BLaER1 treated with 17β-estradiol and CSF1 and Interleukin-3, amounts not matched to agents 10 nM and 100 nM (cell line): ENCODE measurements around the gene DNMBP.

Experiments
- H3K27ac ChIP-seq, 11 experiments: shearing (Covaris generic); formaldehyde crosslinking; 2 replicates each; pipeline ENCODE4 v1.8.1; 2022
- H3K27me3 ChIP-seq, 11 experiments: shearing (Covaris generic); formaldehyde crosslinking; 2 replicates each; pipeline ENCODE4 v1.8.1; 2022
- H3K36me3 ChIP-seq, 11 experiments: shearing (Covaris generic); formaldehyde crosslinking; 2 replicates each; pipeline ENCODE4 v1.8.1; 2022
- H3K4me1 ChIP-seq, 10 experiments: shearing (Covaris generic); formaldehyde crosslinking; 2 replicates each; pipeline ENCODE4 v1.8.1; 2022
- H3K4me2 ChIP-seq, 11 experiments: shearing (Covaris generic); formaldehyde crosslinking; 2 replicates each; pipeline ENCODE4 v1.8.1; 2022
- H3K4me3 ChIP-seq, 10 experiments: shearing (Covaris generic); formaldehyde crosslinking; 2 replicates each; pipeline ENCODE4 v1.8.1; 2022
- H3K9ac ChIP-seq, 11 experiments: shearing (Covaris generic); formaldehyde crosslinking; 2 replicates each; pipeline ENCODE4 v1.8.1; 2022
- H3K9me3 ChIP-seq, 11 experiments: shearing (Covaris generic); formaldehyde crosslinking; replicated peaks in 1 of 11; 2 replicates each; pipeline ENCODE4 v1.8.1; 2022
- H4K20me1 ChIP-seq, 11 experiments: shearing (Covaris generic); formaldehyde crosslinking; 2 replicates each; pipeline ENCODE4 v1.8.1; 2022
- Cebpa-rat ChIP-seq, 11 experiments: shearing (Covaris generic); IDR thresholded peaks; 2 replicates each; pipeline ENCODE4 v1.8.1; 2022

DNMBP gene

GRCh38 chr10:100008708-100009282, 952 bp downstream of the DNMBP start:
- H3K9me3 ChIP-seq: no peaks in the 10 kb centered on the region
- peak overlapping the region; percentile 88 to 99 (median 92) for H3K4me2 ChIP-seq
- peaks cover 0 to 15% (median 0%) of the 10 kb centered on the region in 11 experiments; a peak in 2 of 22 replicates for H4K20me1 ChIP-seq
- H3K9ac ChIP-seq: peak overlapping the region; percentile 71 to 89 (median 81)
- no peaks in the 10 kb centered on the region for H3K27me3 ChIP-seq
- H3K27ac ChIP-seq: peak overlapping the region in 8 of 11 experiments; percentile 54 to 70 (median 66); a peak in 11 of 22 replicates
- no peaks in the 10 kb centered on the region for H3K36me3 ChIP-seq
- peak overlapping the region; percentile 70 to 87 (median 80) for H3K4me3 ChIP-seq
- H3K4me1 ChIP-seq: peaks cover 23 to 49% (median 38%) of the 10 kb centered on the region in 10 experiments
- no peak for TF ChIP-seq Cebpa-rat (IDR thresholded peaks at IDR 0.05)

GRCh38 chr10:100008142-100008522, 1.6 kb downstream of the DNMBP start:
- Histone ChIP-seq H3K4me3 (no peak overlapping the region; a peak in 2 of 20 replicates), H3K36me3 (no peaks in the 10 kb centered on the region)

GRCh38 chr10:100007231-100008141, 2.3 kb downstream of the DNMBP start:
- Histone ChIP-seq H3K4me2 (peak overlapping the region; percentile 78 to 98 (median 92); a peak in 17 of 22 replicates), H3K4me3 (no peak overlapping the region), H3K9me3 (no peaks in the 10 kb centered on the region; a peak in 3 of 22 replicates), H3K36me3 (no peaks in the 10 kb centered on the region), H3K4me1 (peaks cover 20 to 49% (median 37%) of the 10 kb centered on the region in 10 experiments), H3K27me3 (no peaks in the 10 kb centered on the region), H3K27ac (peak overlapping the region in 2 of 11 experiments; percentile 7 to 53; a peak in 1 of 22 replicates), H3K9ac (no peak overlapping the region), H4K20me1 (peaks cover 0 to 15% (median 0%) of the 10 kb centered on the region in 11 experiments; a peak in 2 of 22 replicates)
- no peak for TF ChIP-seq Cebpa-rat (IDR thresholded peaks at IDR 0.05)

More at GRCh38 chr10:100008142-100008522, 1.6 kb downstream of the DNMBP start:
- H3K27me3 ChIP-seq: no peaks in the 10 kb centered on the region
- H3K9me3 ChIP-seq: no peaks in the 10 kb centered on the region; a peak in 1 of 22 replicates
- H3K4me2 ChIP-seq: peak overlapping the region; percentile 88 to 99 (median 92); a peak in 21 of 22 replicates
- H3K9ac ChIP-seq: peak overlapping the region in 3 of 11 experiments; percentile 81 to 89 (median 85); a peak in 4 of 22 replicates
- H3K4me1 ChIP-seq: peaks cover 20 to 49% (median 37%) of the 10 kb centered on the region in 10 experiments
- H3K27ac ChIP-seq: no peak overlapping the region
- peaks cover 0 to 15% (median 0%) of the 10 kb centered on the region in 11 experiments; a peak in 2 of 22 replicates for H4K20me1 ChIP-seq
- no peak for TF ChIP-seq Cebpa-rat (IDR thresholded peaks at IDR 0.05)

DNA sequence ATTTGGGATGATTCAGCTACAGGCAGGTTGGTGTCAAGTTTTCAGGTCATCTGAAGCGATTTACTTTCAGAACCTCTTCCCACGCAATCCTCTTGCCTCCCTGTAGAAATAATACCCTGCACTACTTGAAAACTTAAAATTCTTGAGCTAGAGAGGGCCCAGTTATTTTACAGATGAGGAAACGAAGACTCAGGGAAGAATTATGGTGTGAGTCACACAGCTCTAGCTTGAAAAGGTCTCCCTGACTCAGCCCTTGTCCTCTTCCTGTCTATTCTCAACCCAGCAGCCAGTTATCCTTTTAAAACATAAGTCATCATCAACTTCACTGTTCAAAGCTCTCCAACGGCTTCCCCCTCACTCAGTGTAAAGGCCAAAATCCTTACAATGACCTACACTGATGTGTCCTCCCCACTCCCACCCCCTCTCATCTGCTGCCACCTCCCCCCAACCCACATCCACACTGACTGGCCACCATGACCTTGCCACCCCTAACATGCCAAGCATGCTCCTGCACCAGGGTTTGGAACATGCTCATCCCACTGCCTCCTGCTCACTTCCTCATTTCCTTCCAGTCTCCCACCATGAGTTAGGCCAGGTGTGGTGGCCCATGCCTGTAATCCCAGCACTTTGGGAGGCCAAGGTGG, 3.4 kb downstream of the DNMBP start:
- no peak for TF ChIP-seq Cebpa-rat (IDR thresholded peaks at IDR 0.05)
- H3K9me3 ChIP-seq: no peaks in the 10 kb centered on the region; a peak in 3 of 22 replicates
- H3K4me2 ChIP-seq: peak overlapping the region in 9 of 11 experiments; percentile 5 to 92 (median 61); a peak in 14 of 22 replicates
- H3K36me3 ChIP-seq: 0 out of 22 replicates have a peak, but pooled peaks cover 0 to 2% (median 0%) of the 10 kb centered on the region in 11 experiments
- H3K27me3 ChIP-seq: no peaks in the 10 kb centered on the region
- H3K9ac ChIP-seq: no peak overlapping the region
- H3K4me1 ChIP-seq: peaks cover 20 to 49% (median 37%) of the 10 kb centered on the region in 10 experiments
- H3K27ac ChIP-seq: peak overlapping the region in 4 of 11 experiments; percentile 41 to 54 (median 50); a peak in 5 of 22 replicates
- no peak overlapping the region for H3K4me3 ChIP-seq
- H4K20me1 ChIP-seq: peaks cover 0 to 15% (median 0%) of the 10 kb centered on the region in 11 experiments; a peak in 2 of 22 replicates

DNA sequence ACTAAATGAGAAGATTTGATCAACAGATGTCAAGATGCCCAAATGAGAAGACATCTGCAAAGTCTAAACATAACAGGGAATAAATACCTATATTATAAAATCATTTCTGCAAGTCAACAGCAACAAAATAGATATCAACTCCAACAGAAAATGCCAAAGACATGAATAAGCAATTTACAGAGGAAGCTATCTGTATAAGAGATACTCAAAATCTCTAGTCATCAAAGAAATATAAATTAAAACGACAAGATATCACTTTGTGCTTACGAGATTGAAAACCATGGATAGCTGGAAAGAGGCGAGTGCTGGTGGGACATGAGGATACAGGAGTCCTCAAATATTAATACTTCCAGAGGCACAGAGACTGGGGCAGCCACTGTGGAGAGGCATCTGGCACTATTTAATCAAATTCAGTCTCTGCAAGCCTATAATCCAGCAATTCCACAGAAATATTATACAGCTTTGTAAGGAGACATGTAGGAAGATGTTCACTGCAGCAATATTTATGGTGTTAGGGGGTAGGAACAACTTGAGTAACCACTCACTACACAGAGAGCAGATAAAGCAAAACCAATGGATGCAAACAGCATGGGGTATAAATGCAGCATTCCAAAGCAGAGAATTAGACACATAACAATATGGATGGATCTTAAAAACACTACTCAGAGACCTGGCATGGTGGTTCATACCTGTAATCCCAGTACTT, 4.8 kb downstream of the DNMBP start:
- TF ChIP-seq Cebpa-rat (IDR thresholded peaks at IDR 0.05): no peak
- Histone ChIP-seq H3K36me3 (0 out of 22 replicates have a peak, but pooled peaks cover 0 to 3% (median 0%) of the 10 kb centered on the region in 11 experiments), H3K27me3 (no peaks in the 10 kb centered on the region), H3K9ac (no peak overlapping the region), H3K4me3 (no peak overlapping the region), H3K27ac (no peak overlapping the region; a peak in 1 of 22 replicates), H3K4me1 (peaks cover 14 to 49% (median 32%) of the 10 kb centered on the region in 10 experiments), H4K20me1 (peaks cover 0 to 15% (median 0%) of the 10 kb centered on the region in 11 experiments; a peak in 2 of 22 replicates), H3K4me2 (peak overlapping the region in 4 of 11 experiments; percentile 61 to 92 (median 77); a peak in 7 of 22 replicates), H3K9me3 (no peaks in the 10 kb centered on the region; a peak in 3 of 22 replicates)

- TF ChIP-seq Cebpa-rat (IDR thresholded peaks at IDR 0.05): no peak
- Histone ChIP-seq H3K4me1 (peaks cover 10 to 34% (median 26%) of the 10 kb centered on the region in 10 experiments), H3K4me2 (no peak overlapping the region), H3K27me3 (no peaks in the 10 kb centered on the region), H4K20me1 (no peaks in the 10 kb centered on the region; a peak in 1 of 22 replicates), H3K36me3 (0 out of 22 replicates have a peak, but pooled peaks cover 0 to 3% (median 0%) of the 10 kb centered on the region in 11 experiments), H3K4me3 (no peak overlapping the region), H3K9me3 (no peaks in the 10 kb centered on the region; a peak in 3 of 22 replicates), H3K9ac (no peak overlapping the region), H3K27ac (no peak overlapping the region)
Measured at GRCh38 chr10:100000109-100000644, 9.6 kb downstream of the DNMBP start.

GRCh38 chr10:99999319-100000108, 10.2 kb downstream of the DNMBP start:
- 0 out of 22 replicates have a peak, but pooled peaks cover 0 to 3% (median 0%) of the 10 kb centered on the region in 11 experiments for H3K36me3 ChIP-seq
- H3K4me1 ChIP-seq: peaks cover 12 to 41% (median 32%) of the 10 kb centered on the region in 10 experiments
- H3K27ac ChIP-seq: no peak overlapping the region
- no peaks in the 10 kb centered on the region; a peak in 1 of 22 replicates for H4K20me1 ChIP-seq
- TF ChIP-seq Cebpa-rat (IDR thresholded peaks at IDR 0.05): no peak
- 0 out of 22 replicates have a peak overlapping the region, but pooled peaks of 1 of the 11 experiments have one; percentile 15 for H3K4me2 ChIP-seq
- no peaks in the 10 kb centered on the region for H3K27me3 ChIP-seq
- no peak overlapping the region for H3K9ac ChIP-seq
- no peaks in the 10 kb centered on the region; a peak in 3 of 22 replicates for H3K9me3 ChIP-seq
- no peak overlapping the region for H3K4me3 ChIP-seq
